ENCODE results near the gene ITGA8. TPM values are rescaled to one million over a fixed set of nuclear protein-coding genes. Genes with fewer than 3 reads are reported as not detected.
A peak's percentile ranks its signal among the peaks of the same experiment; 100 is the strongest.
"Not testable (repeated sequence)": the region's sequence is repeated elsewhere in the genome, so short reads cannot be mapped to it uniquely, and the experiment has no call there.

The ITGA8 gene
- total RNA-seq, 4 donors from 2014 or later, result 1.6 to 8.2 (median 4.2) TPM

DNA sequence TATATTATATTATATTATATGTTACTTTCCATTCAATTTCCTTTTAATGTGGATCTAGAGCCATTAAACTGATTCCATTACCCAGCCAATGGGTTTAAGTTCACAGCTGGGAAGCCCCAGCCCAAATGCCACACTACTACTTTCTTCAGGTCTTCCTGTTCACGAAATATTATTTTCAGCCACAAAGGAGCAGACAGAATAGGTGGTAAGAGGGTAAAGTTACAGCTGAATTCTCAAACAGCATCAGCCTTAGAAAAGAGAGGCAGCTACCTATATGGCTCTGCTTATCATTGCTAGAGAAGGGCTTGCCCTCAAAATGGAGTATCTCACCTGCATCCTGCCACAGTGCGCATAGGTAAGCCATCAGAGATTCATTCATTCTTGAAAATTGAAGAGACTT, 128.3 kb downstream of the ITGA8 start:
- TF ChIP-seq, protein P1, sequence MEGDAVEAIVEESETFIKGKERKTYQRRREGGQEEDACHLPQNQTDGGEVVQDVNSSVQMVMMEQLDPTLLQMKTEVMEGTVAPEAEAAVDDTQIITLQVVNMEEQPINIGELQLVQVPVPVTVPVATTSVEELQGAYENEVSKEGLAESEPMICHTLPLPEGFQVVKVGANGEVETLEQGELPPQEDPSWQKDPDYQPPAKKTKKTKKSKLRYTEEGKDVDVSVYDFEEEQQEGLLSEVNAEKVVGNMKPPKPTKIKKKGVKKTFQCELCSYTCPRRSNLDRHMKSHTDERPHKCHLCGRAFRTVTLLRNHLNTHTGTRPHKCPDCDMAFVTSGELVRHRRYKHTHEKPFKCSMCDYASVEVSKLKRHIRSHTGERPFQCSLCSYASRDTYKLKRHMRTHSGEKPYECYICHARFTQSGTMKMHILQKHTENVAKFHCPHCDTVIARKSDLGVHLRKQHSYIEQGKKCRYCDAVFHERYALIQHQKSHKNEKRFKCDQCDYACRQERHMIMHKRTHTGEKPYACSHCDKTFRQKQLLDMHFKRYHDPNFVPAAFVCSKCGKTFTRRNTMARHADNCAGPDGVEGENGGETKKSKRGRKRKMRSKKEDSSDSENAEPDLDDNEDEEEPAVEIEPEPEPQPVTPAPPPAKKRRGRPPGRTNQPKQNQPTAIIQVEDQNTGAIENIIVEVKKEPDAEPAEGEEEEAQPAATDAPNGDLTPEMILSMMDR (IDR thresholded peaks at IDR 0.05), result no peak
- TF ChIP-seq POLR2A (IDR thresholded peaks at IDR 0.05), result no peak
- intact Hi-C loops (cut with DNase I; ENCODE audit: low total_unique reads), result loop anchor here (10.0 kb wide), 1 partner anchor 133 kb away; no protein-coding TSS in a partner anchor
- DNase-seq (ENCODE audit: low spot score in 2 of 2), result no peak
- no peak overlapping the region for H3K4me3 ChIP-seq (ENCODE audit: low read depth, poor library complexity, severe bottlenecking)
- 92 to 94% methylated on average over 2 of the region's 2 CpGs for WGBS, 2 donors

DNA sequence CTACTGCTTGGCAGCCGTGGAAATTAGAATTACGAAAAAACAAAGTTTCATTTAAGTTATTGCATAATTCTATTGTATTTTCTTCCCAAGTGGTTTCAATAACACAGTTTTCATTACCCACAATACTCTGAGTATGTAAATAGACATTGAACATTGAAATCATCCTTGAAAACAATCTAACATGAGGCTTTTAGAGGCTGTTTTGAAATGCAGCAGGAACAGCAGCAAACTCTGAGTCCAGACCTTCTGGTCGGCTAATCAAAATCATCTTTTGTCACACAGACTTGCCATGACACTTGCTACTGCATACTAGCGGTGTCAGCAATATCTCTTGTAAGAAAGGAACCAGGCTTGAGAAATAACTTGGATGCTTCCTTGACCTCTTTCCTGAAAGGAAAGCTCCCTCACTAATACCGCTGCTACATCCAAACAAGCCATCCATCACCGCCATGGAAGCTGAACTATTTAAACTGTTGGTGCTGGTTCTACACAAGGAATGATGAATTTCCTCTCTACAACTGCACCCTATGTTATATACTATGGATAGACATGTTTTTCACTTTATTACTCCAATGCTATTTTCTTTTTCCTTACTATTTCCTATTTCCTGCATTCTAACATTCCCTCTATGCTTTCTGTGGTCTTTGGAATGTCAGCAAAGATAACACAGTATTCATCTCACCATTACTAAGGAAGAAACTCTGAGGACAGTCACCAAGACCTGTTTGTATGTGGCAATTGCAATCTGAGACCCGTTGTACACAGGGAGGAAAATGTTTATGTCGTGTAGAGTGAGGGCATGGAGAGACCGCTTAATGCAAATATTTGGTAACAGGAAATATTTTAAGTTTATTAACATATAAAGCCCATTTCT, 130.8 kb downstream of the ITGA8 start:
- WGBS, 2 donors, result 63 to 65% methylated on average over 9 of the region's 9 CpGs
- intact Hi-C loops (cut with DNase I; ENCODE audit: low total_unique reads), result no loop called here
- TF ChIP-seq, protein P1 (IDR thresholded peaks at IDR 0.05), result no peak
- TF ChIP-seq POLR2A (IDR thresholded peaks at IDR 0.05), result no peak
- DNase-seq (ENCODE audit: low spot score in 2 of 2), result no peak
- no peak overlapping the region for H3K4me3 ChIP-seq (ENCODE audit: low read depth, poor library complexity, severe bottlenecking)

DNA sequence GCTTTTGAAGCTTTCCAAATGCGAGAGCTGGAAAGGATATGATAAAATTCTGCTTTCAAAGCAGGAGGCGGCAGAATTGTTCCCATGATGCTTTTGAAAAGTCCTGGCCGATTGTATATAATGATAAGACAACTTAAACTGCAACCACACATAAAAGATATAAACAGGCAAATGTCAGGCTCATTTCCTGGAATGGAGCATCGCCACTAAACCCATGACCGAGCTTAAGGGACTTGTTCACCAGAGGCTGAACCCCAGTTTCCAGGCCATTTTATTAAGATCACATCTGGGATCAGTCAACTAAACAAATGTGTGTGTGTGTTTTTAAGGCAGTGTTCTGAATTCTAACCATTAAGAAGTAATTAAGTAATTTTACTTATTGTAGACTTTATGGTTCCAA, 131.6 kb downstream of the ITGA8 start:
- TF ChIP-seq POLR2A (IDR thresholded peaks at IDR 0.05), result no peak
- TF ChIP-seq, protein P1 (IDR thresholded peaks at IDR 0.05), result no peak
- no peak for DNase-seq (ENCODE audit: low spot score in 2 of 2)
- intact Hi-C loops (cut with DNase I; ENCODE audit: low total_unique reads), result no loop called here
- H3K4me3 ChIP-seq (ENCODE audit: low read depth, poor library complexity, severe bottlenecking), result no peak overlapping the region
- 79 to 81% methylated on average over 5 of the region's 5 CpGs for WGBS, 2 donors

DNA sequence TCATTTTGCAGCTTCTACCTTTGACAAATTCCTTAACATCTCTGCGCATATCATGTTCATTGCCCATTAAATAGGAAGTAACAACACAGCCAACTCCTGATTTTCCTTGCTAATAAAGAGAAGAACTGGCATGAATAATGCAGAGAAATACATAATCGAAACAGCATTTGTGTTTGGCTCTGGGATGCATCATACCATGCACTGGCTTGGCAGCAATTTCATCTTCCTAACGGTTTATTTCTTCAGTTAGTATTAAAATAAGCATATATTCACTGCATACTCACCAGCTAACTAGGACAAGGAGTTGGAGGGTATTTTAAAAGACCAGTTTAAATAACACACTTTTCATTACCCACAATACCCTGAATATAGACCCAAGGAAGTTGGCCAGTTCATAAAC, 132.5 kb downstream of the ITGA8 start:
- intact Hi-C loops (cut with DNase I; ENCODE audit: low total_unique reads), result no loop called here
- no peak for DNase-seq (ENCODE audit: low spot score in 2 of 2)
- no peak overlapping the region for H3K4me3 ChIP-seq (ENCODE audit: low read depth, poor library complexity, severe bottlenecking)
- TF ChIP-seq, protein P1 (IDR thresholded peaks at IDR 0.05), result no peak
- no peak for TF ChIP-seq POLR2A (IDR thresholded peaks at IDR 0.05)
- WGBS, 2 donors, result 76 to 77% methylated on average over 3 of the region's 3 CpGs

DNA sequence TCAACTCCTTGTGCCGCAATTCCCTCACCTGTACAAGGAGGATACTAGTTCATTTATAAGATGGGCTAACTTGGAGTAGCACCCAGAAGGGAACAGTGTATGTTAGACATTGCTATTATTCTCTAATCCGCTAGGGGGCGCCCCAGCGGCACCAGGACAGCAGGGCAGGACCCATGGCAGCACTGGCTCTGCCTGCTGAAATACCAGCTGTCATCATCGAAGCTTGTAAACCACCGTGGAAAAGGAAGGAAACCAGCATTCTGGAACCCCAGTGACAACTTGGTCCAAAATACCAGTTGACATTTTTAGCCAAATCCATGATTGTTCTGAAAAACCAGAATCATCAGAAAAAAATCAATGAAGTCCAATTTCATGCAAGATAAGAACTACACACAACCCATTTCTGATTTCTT, 134.4 kb downstream of the ITGA8 start:
- peak in 1 of 2 donors; percentile 16 for DNase-seq (ENCODE audit: low spot score in 2 of 2)
- no peak overlapping the region for H3K4me3 ChIP-seq (ENCODE audit: low read depth, poor library complexity, severe bottlenecking)
- WGBS, 2 donors, result 10 to 12% methylated on average over 6 of the region's 6 CpGs
- intact Hi-C loops (cut with DNase I; ENCODE audit: low total_unique reads), result no loop called here
- TF ChIP-seq, protein P1 (IDR thresholded peaks at IDR 0.05), result no peak
- no peak for TF ChIP-seq POLR2A (IDR thresholded peaks at IDR 0.05)

DNA sequence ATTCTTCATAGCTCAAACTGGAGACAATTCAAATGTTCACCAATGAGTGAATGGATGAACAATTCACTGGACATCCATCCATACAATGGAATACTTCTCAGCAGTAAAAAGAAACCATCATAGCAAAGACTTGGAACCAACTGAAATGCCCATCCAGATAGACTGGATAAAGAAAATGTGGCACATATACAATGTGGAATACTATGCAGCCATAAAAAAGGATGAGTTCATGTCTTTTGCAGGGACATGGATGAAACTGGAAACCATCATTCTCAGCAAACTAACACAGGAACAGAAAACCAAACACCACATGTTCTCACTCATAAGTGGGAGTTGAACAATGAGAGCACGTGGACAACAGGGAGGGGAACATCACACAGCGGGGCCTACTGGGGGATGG, 136.8 kb downstream of the ITGA8 start:
- DNase-seq (ENCODE audit: low spot score in 2 of 2); H3K4me3 ChIP-seq (ENCODE audit: low read depth, poor library complexity, severe bottlenecking); intact Hi-C loops (cut with DNase I; ENCODE audit: low total_unique reads): not testable (repeated sequence)
- 95 to 97% methylated on average over 2 of the region's 2 CpGs for WGBS, 2 donors
